Activated naive CD4-positive, alpha-beta T cell (primary cell): ENCODE results near the gene LCN10.

ENCODE experiments used
- DNase-seq, 4 experiments: peaks; one replicate each; lab custom pipeline; 2025; lab: John Stamatoyannopoulos, UW

LCN10 gene

DNA sequence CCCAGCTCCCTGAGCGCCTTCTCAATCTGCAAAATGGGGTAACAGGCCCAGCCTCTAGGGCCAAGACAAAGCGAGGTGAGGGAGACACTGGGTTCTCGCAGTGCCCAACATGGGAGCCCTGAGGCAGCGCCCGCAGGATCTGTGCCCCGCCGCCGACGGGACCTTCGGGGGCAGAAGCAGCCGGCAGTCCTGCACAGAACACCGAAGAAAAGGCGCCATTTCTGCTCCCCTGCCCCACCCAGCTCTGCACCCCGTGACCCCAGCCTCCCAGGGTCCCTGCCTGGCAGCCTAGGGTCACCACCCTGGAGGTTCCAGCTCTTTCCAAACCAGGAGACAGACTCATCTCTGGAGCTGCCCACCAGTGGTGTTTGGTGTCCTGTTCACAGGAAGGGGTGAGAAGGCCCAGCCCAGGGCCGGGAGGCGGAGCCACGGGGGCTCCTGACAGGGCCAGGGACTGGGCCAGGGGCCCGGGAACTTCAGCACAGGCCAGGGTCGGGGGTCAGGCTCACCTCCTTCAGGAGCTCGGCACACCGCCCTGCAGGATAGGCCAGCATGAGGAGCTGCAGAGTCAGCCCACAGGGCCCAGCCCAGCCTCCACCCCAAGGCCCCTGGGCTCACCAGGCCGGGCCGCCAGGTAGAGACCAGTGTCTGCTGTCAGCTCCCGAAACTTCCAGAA is 12.0 kb upstream of the LCN10 start:
- DNase-seq: no peak

DNA sequence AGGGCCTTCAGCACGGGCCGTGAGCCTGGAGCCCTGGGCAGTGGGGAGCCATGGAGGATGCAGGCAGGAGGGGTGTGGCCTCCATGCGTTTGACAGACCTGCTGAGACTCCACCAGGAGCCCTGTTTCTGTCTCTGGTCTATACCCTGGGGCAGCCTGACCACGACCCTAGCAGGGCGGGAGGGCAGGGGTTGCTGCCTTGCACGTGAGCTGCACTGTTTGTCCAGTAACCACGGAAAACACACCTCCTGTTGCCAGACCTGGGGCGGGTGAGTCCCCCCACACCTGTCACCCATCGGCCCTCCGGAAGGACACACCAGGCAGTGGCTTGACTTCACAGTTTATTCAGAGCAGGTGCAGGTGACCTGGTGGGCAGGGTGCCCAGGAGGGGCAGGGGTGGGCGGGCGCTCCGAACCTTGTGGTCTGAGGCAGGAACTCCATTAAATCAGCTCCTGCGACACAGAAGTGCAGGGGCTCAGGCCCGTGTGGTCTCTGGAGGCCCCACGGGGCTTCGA is 11.4 kb upstream of the LCN10 start:
- DNase-seq: no peak

DNA sequence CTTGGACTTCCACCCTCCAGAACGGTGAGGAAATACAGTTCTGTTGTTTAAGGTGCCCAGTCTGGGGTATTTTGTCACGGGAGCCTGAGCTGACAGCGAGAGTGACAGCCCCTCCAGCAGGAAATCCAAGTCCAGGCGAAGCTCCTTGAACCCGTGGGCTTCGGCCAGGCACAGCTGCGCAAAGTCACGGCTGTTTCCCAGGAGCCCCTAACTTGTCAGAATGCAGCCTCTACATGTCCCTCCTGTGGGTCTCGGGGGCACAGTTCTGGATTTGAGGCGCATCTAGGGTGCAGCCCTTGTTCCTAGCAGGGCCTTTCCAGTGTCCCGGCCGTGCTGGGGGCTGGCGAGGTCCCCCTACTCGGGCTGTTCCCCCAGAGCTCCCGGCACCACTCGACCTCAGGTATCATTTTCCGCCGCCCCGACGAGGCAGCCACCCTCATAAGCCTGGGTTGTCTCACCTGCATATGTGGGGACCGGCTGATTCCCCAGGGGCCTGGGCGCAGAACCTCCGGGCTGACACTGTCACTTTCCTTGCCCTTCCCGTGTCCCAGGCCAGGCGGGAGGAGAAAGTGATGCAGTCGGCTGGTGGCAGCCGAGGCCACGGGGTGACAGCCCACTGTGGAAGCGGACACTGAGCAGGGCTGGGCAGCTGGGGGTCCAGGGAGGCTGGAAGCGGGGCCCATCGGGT is 10.8 kb upstream of the LCN10 start:
- DNase-seq: no peak

DNA sequence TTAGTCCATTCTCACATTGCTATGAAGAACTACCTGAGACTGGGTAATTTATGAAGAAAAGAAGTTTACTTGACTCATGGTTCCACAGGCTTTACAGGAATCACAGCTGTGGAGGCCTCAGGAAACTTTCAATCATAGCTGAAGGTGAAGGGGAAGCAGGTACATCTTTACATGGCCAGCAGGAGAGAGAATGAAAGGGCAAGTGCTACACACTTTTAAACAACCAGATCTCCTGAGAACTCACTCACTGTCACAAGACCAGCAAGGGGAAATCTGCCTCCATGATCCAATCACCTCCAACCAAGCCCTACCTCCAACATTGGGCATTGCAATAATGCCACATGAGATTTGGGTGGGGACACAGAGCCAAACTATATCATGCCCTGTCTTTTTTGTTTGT is 9.1 kb upstream of the LCN10 start:
- no peak for DNase-seq

- DNase-seq: no peak
These were observed 8.5 kb upstream of the LCN10 start for GRCh38 chr9:136751244-136751643.

GRCh38 chr9:136750526-136750925 is 7.8 kb upstream of the LCN10 start:
- DNase-seq: no peak

GRCh38 chr9:136748666-136749611 is 6.2 kb upstream of the LCN10 start:
- no peak for DNase-seq

DNA sequence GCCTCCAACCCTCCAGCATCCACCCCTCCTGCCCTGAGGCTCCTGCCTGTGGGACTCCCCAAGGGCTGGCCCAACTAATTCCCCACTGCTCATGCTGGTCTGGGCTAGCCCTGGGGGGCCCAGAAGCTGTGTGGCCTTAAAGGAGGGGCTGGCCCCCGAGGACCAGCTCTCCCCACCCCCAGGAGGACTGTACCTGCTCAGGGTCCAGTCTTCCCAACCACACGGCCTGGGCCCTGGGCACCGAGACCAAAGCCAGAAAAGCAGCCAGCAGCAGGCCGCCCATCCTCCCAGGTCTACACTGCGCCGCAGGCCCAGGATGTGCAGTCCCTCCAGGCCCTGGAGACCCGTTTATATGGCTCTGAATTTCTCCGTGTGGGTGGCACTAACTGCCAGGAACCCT is 5.5 kb upstream of the LCN10 start, which contains the start of gene LCN6:
LCN6 (minus strand) TSS at position 325 of the 400 bp plus-strand sequence; CDS start at position 283, 42 bp downstream.
- DNase-seq: no peak

- no peak for DNase-seq
These were observed 4.7 kb upstream of the LCN10 start for GRCh38 chr9:136747161-136748060.

- no peak for DNase-seq
These were observed 3.9 kb upstream of the LCN10 start for GRCh38 chr9:136746621-136747020.

- DNase-seq: no peak
These were observed 3.4 kb upstream of the LCN10 start for GRCh38 chr9:136746155-136746490.

DNA sequence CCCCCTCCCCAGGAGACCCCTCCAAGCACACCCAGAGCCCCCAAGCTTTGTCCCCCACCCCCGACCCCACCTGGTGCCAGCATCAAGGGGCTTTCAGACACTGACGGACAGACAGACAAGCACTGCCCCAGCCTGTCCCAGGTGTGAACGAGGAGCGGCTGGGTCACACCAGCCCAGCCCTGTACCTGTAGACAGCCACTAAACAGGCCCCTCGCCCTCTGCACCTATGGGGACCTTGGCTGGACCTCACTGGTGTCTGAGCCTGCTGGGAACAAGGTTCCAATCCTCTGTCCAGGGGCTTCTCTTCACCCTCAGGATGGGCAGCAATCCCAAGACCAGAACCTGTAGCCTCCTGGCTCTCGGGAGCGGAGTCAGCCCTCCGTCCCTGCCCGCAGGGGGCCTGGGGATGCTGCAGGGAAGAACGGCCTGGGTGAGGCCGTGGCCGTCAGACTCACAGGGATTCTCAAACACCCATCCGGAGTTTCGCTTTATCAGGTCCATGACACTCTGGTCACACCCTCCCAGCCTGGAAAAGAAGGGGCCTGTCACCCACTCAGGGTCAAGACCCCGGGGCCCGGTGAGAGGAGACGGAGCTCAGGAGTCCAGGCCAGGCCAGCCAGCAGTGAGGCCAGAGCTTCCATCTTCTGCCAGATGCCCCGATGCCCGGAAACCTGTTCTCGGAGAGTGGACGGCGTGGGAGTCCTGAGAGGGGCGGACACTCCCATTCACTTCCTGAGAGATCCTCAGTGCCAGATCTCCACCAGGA is 2.8 kb upstream of the LCN10 start:
- no peak for DNase-seq

DNA sequence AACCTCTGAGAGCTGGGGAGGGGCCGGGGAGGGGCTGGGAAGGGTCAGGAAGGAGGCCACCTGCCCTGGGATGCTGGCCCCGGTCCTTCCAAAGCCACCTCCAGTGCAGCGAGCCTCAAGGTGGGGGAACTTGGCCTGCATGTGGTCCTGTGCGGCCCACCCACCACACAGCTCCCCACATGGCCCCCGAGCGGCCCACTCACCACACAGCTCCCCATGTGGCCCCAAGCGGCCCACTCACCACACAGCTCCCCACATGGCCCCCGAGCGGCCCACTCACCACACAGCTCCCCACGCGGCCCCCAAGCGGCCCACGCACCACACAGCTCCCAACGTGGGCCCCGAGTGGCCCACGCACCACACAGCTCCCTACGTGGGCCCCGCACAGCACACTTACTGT is 2.0 kb upstream of the LCN10 start:
- no peak for DNase-seq

DNA sequence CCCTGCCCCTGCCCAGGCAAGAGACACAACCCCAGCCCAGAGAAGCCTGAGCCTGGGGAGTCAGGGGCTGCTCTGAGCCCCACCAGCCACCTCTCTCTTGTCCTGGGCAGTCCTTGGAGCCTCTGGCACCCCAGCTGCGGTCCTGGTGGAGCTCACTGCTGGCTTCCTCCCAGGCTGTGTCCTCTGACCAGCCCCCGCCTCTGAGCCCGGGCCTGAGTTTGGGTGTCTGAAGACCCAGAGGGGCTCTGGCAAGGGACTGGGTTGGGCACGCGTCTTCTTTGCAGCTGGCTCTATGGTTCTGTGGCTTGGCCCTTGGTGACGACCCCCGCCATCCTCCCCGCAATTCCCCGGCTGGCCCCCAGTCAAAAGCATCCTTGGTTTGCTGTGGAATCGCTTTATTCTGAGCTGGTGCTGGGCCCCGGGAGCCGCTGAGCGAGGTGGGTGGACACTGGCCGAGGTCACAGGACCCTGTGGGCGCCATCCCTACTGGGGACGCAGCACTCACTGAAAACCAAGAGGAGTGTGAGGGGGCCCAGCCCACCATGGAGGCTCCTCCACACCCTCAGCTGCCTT is 985 bp upstream of the LCN10 start:
- no peak for DNase-seq

GRCh38 chr9:136741883-136742571 is 713 bp downstream of the LCN10 start:
- no peak for DNase-seq

DNA sequence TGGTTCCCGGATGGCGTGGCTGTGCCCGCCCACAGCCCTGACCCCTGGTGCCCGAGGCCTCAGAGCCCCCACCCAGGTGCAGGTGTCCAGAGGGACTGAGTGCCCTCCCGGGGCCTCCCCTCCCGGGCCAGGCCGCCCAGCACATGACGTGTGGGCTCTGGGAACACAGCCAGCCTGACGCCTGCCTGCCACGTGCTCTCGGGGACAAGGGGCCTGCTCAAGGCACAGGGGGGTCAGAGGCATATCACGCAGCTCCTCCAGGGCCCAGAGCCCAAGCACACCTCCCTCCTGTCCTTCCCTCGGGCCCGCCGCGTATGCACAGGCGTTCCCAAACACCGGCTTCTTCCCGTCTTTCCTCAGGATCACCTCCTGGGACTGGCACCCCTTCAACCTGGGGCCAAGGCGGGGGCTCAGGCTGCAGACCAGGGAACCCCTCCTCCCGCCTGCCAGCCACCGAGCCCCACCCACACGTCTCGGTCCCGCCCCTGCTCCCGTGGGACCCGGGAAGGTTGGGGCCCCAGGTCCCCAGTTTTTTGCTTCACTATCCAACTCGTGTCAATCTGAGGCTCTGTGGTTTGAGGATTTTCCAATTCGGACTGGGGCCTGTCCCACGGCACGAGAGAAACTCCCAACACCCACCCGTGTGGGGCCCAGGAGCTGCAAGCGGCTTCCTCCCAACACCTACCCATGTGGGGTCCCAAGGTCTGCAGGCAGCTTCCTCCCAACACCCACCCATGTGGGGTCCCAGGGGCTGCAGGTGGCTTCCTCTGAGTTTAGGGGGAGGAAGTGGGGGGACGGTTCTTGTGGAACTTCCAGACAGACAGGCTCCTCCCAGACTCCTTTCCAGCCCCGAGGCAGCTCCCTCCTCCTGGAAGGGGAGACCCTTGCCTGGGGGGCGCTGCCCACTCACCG is 1.5 kb downstream of the LCN10 start:
- no peak for DNase-seq

DNA sequence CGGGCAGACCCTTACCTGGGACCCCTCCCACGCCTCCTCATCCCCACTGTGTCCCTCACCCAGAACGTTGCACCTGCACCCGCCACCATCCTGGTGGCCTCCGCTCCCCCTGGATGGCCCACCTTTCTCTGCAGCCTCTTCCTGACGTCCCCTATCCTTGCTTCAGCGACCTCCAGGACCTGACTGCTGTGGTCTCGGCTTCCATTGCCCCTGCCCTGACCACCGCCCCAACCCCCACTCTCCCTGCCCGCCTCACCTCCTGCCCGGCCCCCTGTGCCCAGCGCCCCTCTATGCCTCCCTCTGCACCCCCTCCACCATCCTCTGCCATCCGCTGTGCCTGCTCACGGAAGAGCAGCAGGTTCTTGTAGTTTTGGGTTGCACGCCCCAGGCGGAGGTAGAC is 2.2 kb downstream of the LCN10 start:
- DNase-seq: no peak

DNA sequence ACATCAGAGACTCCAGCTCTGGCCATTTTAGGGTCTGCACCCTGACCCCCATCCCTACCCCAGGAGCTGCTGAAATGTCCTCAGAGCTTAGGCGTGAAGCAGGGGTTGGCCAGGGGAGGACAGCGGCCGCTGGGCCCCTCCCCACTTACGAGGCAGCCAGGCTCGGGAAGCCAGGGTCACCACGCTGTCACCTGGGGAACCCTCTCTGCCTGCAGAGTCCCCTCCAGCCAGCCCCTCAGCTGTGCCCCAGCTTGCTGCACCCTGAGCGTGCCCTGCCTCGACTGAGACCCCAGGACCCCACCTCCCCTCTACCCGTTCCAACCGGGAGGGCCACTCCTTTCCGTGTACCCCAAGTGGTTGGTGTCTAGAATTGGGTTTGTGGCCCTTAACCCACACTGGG is 2.7 kb downstream of the LCN10 start:
- DNase-seq: no peak

- DNase-seq: no peak
These were observed 3.2 kb downstream of the LCN10 start for GRCh38 chr9:136739509-136739908.
